Smooth muscle cell (in vitro differentiated cells): ENCODE results near the gene ARFIP1. TPM values are rescaled to one million over a fixed set of nuclear protein-coding genes. Genes with fewer than 3 reads are reported as not detected.

Source experiments
- DNase-seq: peaks from one replicate; lab custom pipeline; 2025; ENCODE audit not compliant: unreplicated experiment; lab: John Stamatoyannopoulos, UW
- H2AFZ ChIP-seq: fragments of 200-600 bp; sonication (generic); 2 replicates; pipeline ENCODE4 v1.6.0; 2016; ENCODE audit warnings: antibody characterized with exemption, low read depth, mild to moderate bottlenecking
- H3F3A ChIP-seq: fragments of 200-600 bp; sonication (generic); 2 replicates; pipeline ENCODE4 v1.6.0; 2017; ENCODE audit warnings: antibody characterized with exemption, low read depth
- H3K27ac ChIP-seq: fragments of 200-600 bp; sonication (generic); 2 replicates; pipeline ENCODE4 v1.5.1; 2016; ENCODE audit warnings: low read depth, mild to moderate bottlenecking
- H3K27me3 ChIP-seq: fragments of 200-600 bp; sonication (generic); 2 replicates; pipeline ENCODE4 v1.6.1; 2016; ENCODE audit warnings: low read depth, mild to moderate bottlenecking
- H3K36me3 ChIP-seq: fragments of 200-600 bp; sonication (generic); 2 replicates; pipeline ENCODE4 v1.5.1; 2016; ENCODE audit warnings: low read depth
- H3K4me1 ChIP-seq: fragments of 200-600 bp; sonication (generic); 2 replicates; pipeline ENCODE4 v1.5.1; 2016; ENCODE audit warnings: low read depth
- H3K4me2 ChIP-seq: fragments of 200-600 bp; sonication (generic); 2 replicates; pipeline ENCODE4 v1.6.0; 2016; ENCODE audit warnings: mild to moderate bottlenecking
- H3K4me3 ChIP-seq: fragments of 200-600 bp; sonication (generic); 2 replicates; pipeline ENCODE4 v1.5.1; 2016; ENCODE audit warnings: mild to moderate bottlenecking
- H3K79me2 ChIP-seq: fragments of 200-600 bp; sonication (generic); 2 replicates; pipeline ENCODE4 v1.6.0; 2016; ENCODE audit warnings: low read depth, mild to moderate bottlenecking
- H3K9ac ChIP-seq: fragments of 200-600 bp; sonication (generic); 2 replicates; pipeline ENCODE4 v1.6.0; 2016; ENCODE audit warnings: low read depth
- H3K9me3 ChIP-seq: fragments of 200-600 bp; sonication (generic); replicated peaks from 2 replicates; pipeline ENCODE4 v1.5.1; 2016; ENCODE audit warnings: low read depth
- H4K20me1 ChIP-seq: fragments of 200-600 bp; sonication (generic); 2 replicates; pipeline ENCODE4 v1.6.0; 2016; ENCODE audit warnings: low read depth
- CTCF ChIP-seq: fragments of 200-600 bp; sonication (generic); IDR thresholded peaks from 2 replicates; pipeline ENCODE4 v1.5.1; 2017; ENCODE audit warnings: borderline replicate concordance, mild to moderate bottlenecking, antibody characterized with exemption; ENCODE audit not compliant: insufficient read depth, poor library complexity, severe bottlenecking
- WGBS: methylation state at CpG from one replicate; pipeline ENCODE4 v1.1.7; 2016; ENCODE audit warnings: low lambda C conversion rate; 5-methylcytosine and 5-hydroxymethylcytosine counted together
- polyA plus RNA-seq: library from polyadenylated mRNA; unstranded; fragments of >200 nt; fragmentation: Nextera tagmentation; extraction: Ambion mirVana; gene quantifications from 2 replicates; pipeline ENCODE4 v1.2.1, GENCODE V29; 2016
- total RNA-seq: library from RNA; depleted of rRNA; stranded (reverse); fragments of >200 nt; gene quantifications from 2 replicates; pipeline ENCODE4 v1.2.3, GENCODE V29; 2014

Gene ARFIP1
- total and polyA plus RNA-seq, 2 experiments from 2014 or later: 21.3 to 37.7 TPM

GRCh38 chr4:152939621-152940020 is 159.9 kb downstream of the ARFIP1 start:
- TF ChIP-seq CTCF: no peak
- peaks cover 70% of the 10 kb centered on the region for H3K27me3 ChIP-seq

GRCh38 chr4:152940461-152940860 is 160.7 kb downstream of the ARFIP1 start:
- no peak overlapping the region for H3K4me2 ChIP-seq
- no peaks in the 10 kb centered on the region for H3K36me3 ChIP-seq
- no peaks in the 10 kb centered on the region for H4K20me1 ChIP-seq
- no peak overlapping the region for H3K4me3 ChIP-seq
- peaks cover 61% of the 10 kb centered on the region for H3K27me3 ChIP-seq
- no peaks in the 10 kb centered on the region for H3K79me2 ChIP-seq
- peaks cover 2% of the 10 kb centered on the region for H3F3A ChIP-seq
- peaks cover 15% of the 10 kb centered on the region for H3K4me1 ChIP-seq
- no peak for DNase-seq
- no peaks in the 10 kb centered on the region for H3K9me3 ChIP-seq
- no peak overlapping the region for H2AFZ ChIP-seq
- H3K9ac ChIP-seq: no peak overlapping the region
- 85% methylated on average over 2 of the region's 2 CpGs for WGBS
- no peak overlapping the region for H3K27ac ChIP-seq
- TF ChIP-seq CTCF: no peak

More at GRCh38 chr4:152939621-152940020, 159.9 kb downstream of the ARFIP1 start:
- Histone ChIP-seq H3K9me3 (no peaks in the 10 kb centered on the region), H3K4me1 (peaks cover 16% of the 10 kb centered on the region), H4K20me1 (no peaks in the 10 kb centered on the region), H3K27ac (no peak overlapping the region), H2AFZ (no peak overlapping the region), H3K9ac (no peak overlapping the region), H3K79me2 (no peaks in the 10 kb centered on the region), H3F3A (peaks cover 4% of the 10 kb centered on the region), H3K36me3 (no peaks in the 10 kb centered on the region), H3K4me3 (no peak overlapping the region), H3K4me2 (no peak overlapping the region)
- WGBS: 74% methylated on average over 2 of the region's 2 CpGs
- no peak for DNase-seq

- no peak for TF ChIP-seq CTCF
- 93% methylated on average over 1 of the region's 1 CpG for WGBS
- DNase-seq: no peak
- no peaks in the 10 kb centered on the region for H3K36me3 ChIP-seq
- no peak overlapping the region for H3K4me2 ChIP-seq
- no peaks in the 10 kb centered on the region for H3K79me2 ChIP-seq
- H4K20me1 ChIP-seq: no peaks in the 10 kb centered on the region
- H3K4me3 ChIP-seq: no peak overlapping the region
- no peak overlapping the region for H3K27ac ChIP-seq
- H3K9ac ChIP-seq: no peak overlapping the region
- H3F3A ChIP-seq: no peaks in the 10 kb centered on the region
- peaks cover 52% of the 10 kb centered on the region for H3K27me3 ChIP-seq
- H3K9me3 ChIP-seq: no peaks in the 10 kb centered on the region
- peaks cover 10% of the 10 kb centered on the region for H3K4me1 ChIP-seq
- no peak overlapping the region for H2AFZ ChIP-seq
Measured at GRCh38 chr4:152941411-152941810, 161.7 kb downstream of the ARFIP1 start.

DNA sequence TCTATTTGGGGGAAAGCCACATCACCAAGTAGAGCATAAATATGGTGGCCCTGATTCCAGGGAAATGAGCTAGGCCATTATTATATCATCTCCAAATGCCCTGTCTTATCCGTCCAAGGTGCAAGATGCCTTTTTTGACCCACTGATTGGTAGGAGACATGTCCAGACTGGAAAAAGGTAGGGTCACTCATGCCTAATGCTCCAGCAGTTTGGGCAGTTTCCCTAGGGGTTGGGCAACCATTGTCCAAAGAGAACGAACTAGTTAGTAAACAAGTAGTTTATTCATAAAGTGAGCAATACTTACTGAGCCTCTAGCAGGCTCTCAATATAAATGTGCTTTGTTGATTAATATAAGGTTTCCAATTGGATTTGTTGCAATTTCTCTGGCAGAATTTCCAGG is 162.6 kb downstream of the ARFIP1 start:
- Histone ChIP-seq H3K27ac (no peak overlapping the region), H3K4me3 (no peak overlapping the region), H2AFZ (no peak overlapping the region), H3K4me1 (peaks cover 10% of the 10 kb centered on the region), H3K9ac (no peak overlapping the region), H4K20me1 (no peaks in the 10 kb centered on the region), H3K4me2 (no peak overlapping the region), H3F3A (no peaks in the 10 kb centered on the region), H3K9me3 (no peaks in the 10 kb centered on the region), H3K36me3 (no peaks in the 10 kb centered on the region), H3K79me2 (no peaks in the 10 kb centered on the region), H3K27me3 (peaks cover 42% of the 10 kb centered on the region)
- WGBS: 87% methylated on average over 2 of the region's 2 CpGs
- DNase-seq: no peak
- TF ChIP-seq CTCF: no peak
